NCI-H128 (cell line): ENCODE data around the gene MYT1.

Experiments used
- DNase-seq: peaks from one replicate; lab custom pipeline; 2025; ENCODE audit not compliant: unreplicated experiment; lab: John Stamatoyannopoulos, UW

Gene MYT1

DNA sequence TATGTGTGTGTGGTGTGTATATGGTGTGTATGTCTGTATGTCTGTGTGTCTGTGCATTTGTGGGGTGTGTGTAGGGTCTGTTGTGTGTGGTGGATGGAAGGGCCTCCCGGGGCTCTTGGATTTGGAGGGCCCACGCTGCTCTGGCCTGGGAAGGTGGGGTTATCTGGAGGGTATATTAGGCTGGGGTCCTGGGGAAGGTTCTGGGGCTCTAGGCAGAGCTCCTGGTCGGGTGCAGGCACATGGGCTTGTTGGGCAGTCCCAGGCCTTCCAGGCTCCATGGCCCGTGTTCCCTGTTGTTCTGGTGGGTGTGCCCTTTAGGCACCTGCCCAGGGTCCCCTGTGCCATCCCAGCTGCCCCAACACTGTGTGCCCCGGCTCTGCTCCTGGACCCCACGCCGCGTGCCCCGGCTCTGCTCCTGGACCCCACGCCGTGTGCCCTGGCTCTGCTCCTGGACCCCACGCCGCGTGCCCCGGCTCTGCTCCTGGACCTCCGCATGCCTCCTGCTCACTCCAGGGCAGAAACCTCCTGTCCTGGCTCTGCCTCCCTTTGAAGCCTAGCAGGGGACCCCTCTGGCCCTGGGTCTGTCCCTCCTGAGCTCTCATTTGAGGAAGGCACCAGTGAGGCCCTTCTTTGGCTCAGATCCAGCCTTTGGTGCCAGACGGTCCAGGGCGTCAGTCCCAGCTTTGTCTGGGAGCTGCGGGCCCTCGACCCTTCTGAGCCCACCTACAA, 10.2 kb upstream of the MYT1 start:
- DNase-seq = no peak

DNA sequence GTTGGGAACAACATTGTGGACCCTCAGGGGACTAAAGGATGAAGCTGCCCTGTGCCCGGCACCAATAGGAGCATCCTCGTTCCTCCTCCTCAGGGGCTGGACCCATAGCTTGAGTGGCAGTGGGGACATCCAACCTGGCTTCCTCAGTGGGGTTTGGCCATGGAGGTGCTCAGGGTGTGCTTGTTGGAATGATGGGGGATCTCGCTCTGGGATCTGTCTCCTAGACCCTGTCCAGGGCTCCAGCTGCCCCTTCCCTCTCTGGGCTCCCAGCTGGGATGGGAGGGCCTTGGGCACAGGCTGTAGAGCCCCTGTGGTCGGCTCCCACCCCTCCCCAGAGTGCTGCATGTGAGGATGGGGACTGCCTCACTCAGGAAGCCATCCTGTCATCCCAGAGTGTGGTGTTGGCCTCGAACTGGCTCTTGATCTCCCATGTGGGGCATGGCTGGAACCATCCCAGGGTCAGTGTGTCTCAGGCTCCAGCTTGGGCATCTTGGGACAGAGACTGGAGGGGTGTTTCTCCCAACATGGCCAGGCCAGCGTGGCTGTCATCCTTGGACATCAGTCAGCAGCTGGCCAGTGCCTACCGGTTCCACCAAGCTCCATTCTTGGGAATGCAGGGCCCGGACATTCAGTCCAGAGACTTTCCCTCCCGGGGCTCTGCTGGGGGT, 9.5 kb upstream of the MYT1 start:
- DNase-seq = no peak

DNA sequence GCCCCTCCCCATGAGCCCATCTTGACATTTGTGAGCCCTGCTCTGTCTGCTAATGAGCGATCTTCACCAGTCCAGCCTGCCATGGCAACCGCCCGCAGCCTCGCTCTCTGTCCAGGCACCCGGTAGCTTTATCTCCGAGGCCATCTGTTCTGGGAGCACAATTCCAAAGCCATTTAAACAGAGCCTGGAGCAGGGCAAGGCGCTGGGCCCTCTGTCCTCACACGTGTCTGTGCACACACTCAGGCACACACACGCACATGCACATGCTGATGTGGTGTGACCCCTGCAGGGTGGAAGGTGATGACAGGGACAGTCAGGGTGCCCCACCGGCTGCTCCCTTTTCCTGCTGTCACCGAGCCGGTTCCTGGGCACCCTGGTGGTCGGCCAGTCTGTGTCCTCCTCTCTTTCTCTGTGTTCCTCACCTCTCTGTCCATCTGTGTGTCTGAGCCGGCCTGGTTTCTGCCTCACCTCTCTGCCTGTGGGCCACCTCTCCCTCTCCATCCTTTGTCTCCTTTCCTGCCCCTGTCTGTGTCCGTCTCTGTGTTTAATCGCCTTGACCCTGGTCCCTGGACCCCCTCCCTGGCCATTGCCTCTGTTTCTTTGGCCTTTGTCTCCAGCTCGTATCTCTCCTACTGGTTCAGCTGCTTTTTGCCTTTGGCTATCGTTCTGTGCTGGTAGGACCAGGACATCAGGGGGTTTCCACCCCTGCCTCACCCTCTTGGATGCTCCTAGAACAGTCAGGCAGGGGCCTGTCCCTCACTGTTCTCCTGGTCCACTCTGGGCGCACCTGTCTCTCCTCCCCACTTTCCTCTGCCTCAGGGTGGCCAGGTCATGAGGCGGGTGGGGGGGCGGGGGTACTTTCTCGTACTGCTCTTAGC, 8.8 kb upstream of the MYT1 start:
- no peak for DNase-seq

DNA sequence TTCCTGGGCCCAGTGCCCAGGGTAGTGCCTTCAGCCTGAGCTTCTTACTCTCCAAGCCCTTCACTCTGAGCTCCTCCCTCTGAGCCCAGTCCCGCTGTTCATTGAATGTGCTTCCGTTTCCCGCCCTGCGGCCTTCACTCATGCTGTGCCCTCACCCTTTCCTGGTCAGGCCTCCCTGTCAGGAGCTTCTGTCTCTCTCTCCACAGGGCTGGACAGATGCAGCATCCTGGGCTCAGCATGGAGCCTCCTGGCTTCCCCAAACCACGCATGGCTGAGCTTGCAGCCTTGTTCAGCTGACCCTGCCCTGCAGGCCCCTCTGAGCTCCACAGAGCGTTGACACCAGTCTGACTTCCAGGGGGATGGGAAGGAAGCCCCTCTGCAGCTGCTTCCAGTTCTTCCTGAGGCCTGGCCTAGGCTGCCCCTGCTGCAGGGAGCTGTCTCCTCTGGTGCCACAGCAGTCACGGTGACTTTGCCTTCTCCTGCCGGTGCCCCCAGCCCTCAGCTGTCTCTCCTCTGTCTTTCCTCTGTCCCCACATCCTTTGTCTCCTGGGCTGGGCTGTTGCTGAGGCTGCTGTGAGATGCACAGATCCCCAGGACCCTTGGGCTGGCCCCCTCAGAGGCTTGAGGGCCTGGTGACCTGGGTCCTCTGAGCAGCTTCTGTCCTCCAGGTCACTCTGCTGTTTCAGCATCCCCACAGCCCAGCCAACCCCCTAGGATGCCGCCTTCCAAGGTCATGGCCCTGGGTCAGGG, 7.9 kb upstream of the MYT1 start:
- DNase-seq = no peak

DNA sequence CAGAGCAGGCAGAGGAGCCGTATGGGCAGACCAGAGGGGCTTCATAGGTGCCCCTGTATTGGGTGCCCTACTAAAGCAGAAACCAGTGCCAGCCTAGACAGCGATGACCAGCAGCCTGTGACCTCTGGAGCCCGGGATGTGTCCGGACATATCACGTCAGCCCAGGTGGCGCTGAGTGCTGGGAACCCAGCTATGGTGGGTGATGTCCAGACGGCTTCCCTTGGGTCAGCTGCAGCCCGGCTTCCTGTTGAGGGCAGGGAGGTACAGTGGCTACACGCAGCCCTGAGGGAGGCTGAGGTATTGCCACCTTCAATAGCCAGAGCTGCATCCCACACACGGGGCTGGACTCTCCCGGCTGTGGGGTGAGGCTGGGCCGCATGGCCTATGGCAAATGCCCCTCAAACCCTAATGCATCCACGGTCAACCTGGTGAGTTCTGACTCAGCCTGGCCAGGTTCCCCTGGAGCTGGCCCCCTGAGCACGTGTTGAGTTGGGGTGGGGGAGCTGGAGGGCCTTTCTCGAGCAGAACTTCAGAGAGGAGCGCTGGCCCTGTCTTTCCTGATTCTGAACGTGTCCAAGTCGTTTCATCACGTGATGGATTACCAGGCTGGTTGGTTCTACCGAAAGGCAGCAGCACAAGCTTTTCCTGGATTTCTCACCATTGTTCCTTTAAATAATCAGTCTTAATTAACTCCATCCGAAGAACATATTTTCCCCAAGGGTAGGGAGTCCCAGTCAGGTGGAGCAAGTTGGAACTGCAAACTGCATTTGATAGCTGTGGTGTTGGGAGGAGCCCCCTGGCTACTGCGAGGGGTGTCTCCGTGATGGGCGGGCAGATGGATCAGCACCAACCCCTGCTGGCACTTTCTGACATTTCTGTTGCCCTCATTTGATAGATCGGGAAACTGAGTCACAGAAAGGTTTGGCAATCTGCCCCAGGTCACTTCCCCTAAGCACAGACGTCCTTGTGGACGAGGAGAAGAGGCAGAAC, 7.1 kb upstream of the MYT1 start:
- DNase-seq = no peak

DNA sequence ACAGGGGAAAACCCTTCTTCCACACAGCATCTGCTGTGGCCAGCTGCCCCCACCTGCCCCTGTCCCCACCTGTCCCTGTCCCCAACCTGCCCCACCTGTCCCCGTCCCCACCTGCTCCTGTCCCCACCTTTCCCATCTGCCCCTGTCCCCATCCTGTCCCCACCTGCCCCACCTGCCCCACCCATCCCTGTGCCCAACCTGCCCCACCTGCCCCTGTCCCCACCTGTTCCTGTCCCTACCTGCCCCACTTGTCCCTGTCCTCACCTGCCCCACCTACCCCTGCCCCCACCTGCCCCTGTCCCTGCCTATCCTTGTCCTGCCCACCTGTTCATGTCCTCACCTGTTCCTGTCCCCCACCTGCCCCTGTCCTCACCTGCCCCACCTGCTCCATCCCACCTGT, 6.4 kb upstream of the MYT1 start:
- DNase-seq = no peak

DNA sequence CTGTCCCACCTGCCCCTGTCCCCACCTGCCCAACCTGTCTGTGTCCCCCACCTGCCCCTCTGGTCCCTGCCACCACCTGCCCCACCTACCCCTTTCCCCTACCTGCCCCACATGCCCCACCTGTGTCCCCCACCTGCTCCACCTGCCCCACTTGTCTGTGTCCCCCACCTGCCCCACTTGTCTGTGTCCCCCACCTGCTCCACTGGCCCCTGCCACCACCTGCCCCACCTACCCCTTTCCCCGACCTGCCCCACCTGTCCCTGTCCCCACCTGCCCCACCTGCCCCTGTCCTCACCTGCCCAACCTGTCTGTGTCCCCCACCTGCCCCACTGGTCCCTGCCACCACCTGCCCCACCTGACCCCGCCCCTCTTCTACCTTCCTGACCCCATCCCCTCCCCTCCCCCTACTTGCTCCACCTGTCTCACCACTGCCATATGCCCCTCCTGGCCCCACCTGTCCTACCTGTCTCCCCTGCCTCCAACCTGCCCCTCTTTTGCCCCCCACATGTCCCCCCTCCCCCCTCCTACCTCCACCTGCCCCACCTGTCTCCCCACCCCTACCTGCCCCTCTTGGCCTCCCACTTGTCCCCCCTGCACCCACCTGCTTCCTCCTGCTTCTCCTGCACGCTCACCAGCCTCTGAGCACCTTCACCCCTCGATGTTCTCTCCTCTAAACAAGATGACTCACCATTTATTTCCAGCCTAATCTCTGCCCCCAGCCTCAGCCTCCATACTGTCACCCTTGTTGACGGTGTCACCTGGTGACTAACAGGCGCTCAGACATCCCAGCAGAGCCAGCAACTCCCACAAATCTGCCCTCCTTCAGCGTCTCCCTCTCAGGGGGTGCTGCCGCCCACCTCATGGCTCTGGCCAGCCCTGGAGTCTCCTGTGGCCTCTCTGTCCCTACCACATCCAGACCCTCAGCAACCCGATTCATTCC, 5.6 kb upstream of the MYT1 start:
- no peak for DNase-seq

DNA sequence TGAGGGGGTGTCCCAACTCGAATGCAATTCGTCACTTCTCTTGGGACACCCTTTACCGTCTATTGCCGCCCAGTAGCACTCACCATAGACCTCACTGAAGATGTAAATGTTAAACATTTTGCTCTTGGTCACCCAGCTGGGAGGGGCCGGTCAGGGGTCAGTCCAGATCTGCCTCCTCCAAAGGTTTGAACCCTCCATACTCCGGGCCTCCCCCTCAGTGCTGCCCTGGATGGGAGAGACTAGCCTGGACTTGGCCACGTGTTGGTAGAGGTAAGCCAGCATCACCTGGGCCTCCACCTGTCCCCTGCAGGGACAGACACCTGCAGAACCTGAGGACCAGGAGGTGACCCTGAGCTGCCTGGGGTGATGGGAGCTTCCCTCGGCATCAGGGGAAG, 5.0 kb upstream of the MYT1 start:
- DNase-seq = no peak

DNA sequence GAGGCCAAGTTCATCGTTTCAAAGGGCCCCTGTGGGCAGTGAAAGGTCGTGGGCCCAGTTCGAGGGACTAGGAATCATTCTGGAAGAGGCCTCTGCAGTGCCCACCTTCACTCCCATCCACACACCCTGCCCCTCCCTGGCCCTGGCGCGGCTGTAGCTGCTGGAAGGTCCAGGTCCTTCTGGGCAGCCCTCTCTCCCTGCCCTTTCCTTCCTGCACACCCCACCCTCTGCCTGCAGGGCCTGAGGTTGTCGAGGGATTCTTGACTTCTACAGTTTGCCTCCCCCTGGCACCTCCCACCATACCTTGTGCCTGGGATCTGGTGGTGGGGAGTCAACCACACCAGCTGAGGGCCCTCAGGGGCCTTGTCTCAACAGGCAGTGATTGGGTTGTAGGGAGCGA, 4.5 kb upstream of the MYT1 start:
- no peak for DNase-seq

DNA sequence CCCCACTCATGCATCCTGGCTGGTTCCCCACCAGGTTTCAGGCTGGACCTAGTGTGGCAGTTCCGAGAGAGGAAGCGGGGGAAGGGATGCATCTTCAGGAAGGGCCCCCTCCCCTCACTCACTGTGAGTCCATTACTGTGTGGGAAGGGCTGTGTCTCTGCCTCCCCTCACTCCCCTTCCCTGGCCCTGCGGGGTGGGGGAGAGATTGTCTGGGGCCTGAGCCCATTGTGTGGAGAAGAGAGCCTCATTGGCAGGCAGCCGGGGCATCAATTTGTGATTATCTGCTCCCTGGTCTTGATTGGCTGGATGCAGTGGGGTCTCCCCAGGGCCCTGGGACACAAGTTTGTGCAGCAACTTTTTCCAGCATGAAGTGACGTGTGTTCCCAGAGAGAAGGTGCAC, 4.1 kb upstream of the MYT1 start:
- no peak for DNase-seq

DNA sequence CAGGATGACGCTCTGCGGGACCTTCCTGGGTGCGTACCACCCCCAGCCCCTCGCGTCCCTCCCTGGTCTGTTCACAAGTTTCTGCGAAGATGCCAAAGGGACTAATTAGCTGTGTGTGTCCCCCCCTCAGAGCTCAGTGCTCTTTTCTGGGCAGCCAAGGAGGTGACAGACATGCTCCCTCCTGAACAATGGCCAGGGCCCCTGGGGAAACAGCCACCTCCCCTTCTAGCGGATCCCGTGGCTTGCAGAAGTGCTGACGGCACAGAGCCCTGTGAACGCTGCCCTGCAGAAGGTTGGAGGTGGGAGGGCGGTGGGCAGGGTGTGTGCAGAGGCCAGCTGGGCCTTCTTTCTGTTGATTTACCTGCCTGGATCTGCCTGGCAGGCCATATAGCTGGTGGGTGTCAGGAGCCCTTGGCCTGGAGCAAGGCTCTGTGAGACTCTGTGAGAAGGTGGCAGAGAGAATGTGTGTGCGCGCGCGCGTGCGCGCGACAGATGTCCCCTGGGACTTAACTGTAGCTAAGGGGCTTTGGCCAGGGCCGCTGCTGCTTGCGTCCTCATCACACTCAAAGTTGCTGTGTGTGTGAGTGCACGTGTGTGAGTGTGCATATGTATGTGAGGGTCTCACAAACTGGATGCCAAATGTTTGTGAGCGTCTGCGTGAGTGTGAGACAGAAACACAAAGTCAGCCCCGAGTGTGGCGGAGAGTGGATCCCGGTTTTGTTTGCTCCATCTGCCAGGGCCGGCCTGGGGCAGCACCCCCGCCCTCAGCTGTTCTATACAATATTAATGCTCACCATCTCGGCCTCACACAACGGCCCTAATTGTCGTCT, 3.5 kb upstream of the MYT1 start:
- DNase-seq = peak; percentile 26

DNA sequence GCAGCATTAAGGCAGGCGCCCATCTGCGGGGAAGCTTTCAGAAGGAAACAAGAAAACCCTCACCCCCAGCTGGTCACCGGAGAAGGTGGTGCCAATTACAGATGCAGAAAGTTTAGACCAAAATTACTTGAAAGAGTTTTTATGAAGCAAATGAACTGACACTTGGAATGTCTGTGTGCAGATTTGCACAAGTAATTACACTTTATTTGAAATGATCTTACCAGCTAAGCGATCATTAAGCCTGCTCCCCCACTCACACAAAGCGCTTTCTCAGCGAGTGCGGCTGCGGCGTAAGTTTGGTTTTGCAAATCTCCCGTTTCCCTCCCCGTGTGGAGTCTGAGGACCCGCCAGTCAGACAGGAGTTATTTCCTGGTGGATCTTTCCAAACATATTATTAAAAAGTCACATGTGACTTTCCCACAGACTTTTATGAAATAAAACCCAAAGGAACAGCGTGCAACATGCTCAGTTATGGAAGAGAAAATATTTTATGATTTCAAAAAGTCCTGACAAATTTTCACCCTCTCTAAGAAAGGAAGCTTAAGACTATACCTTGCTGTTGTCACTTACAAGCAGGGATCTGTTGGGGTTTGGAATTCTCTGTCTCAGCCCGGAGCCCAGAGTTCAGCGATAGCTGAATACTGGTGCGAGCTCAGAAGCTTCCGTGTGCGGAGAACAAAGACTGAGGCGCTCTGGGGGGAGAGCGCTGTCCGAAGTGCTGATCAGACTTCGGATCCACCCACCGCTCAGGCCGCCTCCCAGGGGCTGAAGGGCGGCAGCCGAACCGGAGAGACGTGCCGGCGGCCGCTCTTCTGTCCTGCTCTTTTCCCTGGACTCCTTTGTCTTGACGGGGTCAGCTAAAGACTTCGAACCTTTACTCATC, 2.7 kb upstream of the MYT1 start:
- no peak for DNase-seq

DNA sequence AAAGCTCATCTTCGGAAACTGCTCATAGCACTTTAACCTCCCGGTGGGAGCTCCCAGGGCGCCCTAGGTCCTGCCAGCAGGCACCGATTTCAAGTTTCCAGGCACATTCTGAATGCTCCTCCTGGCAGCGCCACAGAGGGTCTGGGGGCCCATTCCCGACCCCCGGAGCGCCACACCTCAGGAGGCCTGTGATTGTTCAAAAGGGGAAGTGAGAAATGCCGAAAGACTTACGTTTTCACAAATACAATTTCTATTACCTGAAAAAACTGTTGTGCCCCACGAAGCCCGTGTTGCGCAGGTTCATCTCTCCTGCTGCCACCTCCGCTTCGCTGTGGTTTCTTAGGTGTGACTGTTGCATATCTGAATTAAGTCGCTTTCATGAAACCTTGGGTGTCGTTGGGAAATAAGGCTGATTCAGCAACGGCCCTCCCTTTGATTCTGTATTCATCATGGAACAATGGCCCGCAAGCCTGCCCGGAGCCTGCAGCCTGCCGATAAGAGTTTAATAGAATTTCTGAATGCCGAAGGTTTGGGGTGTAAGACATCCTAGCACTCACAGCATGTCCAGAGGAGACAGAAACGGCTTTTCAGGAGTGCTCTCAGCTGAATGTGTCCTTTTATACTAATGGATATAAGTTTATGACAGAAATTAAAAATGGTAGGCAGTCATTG, 1.9 kb upstream of the MYT1 start:
- no peak for DNase-seq

DNA sequence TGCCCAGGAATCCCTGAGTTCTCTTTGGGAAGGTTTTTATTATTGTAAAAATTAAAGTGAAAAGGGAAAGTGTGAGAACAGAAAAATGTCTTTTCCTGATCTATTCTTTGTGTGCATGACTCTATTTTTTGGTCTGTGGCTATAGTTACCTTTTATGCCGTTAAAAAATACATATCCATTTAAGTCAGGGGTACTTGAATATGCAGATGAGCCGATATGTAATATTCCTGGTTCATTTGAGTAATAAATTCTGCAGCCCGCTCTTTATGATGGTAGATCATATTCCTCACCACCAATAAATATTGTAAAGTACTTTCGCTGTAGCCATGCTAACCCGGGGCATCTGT, 503 bp upstream of the MYT1 start:
- no peak for DNase-seq

DNA sequence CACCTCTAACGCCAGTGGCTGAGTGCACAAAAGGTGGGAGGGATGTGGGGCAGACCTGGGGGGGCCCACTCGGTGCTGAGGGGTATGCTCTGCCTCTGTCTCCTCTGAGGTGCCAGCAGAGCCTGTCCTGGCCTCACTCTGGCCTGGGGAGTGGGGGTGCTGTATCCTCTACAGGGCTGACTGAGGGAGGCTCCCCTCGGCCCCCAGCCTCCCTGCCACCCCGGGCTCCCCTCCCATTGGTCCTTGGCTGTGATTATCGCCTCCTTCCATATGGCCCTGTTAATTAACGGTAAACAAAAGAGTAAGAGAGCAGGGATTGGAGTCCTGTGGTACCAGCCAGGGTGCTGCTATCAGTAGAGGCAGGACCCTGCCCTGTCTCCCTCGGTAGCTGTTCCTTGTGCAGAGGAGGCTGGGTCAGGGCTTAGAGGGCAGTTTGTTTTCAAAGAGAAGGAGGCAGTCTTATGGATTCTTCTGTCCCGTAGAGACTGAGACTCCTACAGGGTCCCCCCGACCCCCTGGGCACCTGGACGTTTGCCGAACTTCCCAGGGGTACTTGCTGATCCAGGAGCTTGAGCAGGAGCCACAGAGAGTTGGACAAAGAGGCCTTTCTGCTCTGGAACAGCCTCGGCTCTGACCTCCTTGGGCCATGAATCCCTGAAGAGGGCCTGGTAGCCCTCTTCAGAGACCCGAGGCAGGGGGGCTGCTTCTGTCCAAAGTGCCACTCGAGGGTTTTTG, 1.8 kb downstream of the MYT1 start:
- no peak for DNase-seq
